HCT116 (cell line): ENCODE measurements around the gene SPATS2L. TPM values are rescaled to one million over a fixed set of nuclear protein-coding genes. Genes with fewer than 3 reads are reported as not detected.

Source experiments
- ATAC-seq: fragments of 200-7000 bp; cut with Tn5 transposase; 2 replicates; pipeline ENCODE4 v1.9.1; 2020; ENCODE audit warnings: mild to moderate bottlenecking, moderate library complexity
- BruUV-seq: library from RNA; stranded (reverse); fragments of 400-500 nt; replicated peaks from 2 replicates; lab custom pipeline; 2021; lab: Mats Ljungman, UMichigan
- CTCF ChIA-PET: fragments of 300-600 bp; sonication (Branson Sonifier 250); formaldehyde crosslinking; loops from one replicate; lab custom pipeline; 2021; ENCODE audit warnings: antibody characterized with exemption; lab: Charles Lee
- POLR2A ChIA-PET: fragments of 300-600, 350-600 bp; sonication (Branson Sonifier 250); formaldehyde crosslinking; loops from one replicate; lab custom pipeline; 2021; ENCODE audit warnings: antibody characterized with exemption; lab: Charles Lee
- RAD21 ChIA-PET, 2 experiments: fragments of 300-600 bp; sonication (Branson Sonifier 250); formaldehyde crosslinking; loops; one replicate each; lab custom pipeline; 2023; ENCODE audit warnings: low total read pairs in 2 of 2; ENCODE audit not compliant: uncharacterized antibody in 2 of 2, unreplicated experiment in 2 of 2, low non-redundant PET in 1 of 2; lab: Charles Lee
- DNase-seq: peaks from one replicate; pipeline ENCODE4 v3.0.0-alpha.2; 2010; ENCODE audit warnings: low read depth, low spot score
- H2AFZ ChIP-seq: fragments of 200-600 bp; shearing (Covaris generic), sonication (generic); 2 replicates; pipeline ENCODE4 v1.6.1; 2017; ENCODE audit warnings: low read depth, mixed run types, mixed read lengths, antibody characterized with exemption, low read length; ENCODE audit not compliant: poor library complexity, severe bottlenecking
- H3K27ac ChIP-seq: 2 replicates; pipeline ENCODE4 v1.5.1; 2012; ENCODE audit warnings: low read depth, low read length
- H3K27me3 ChIP-seq: fragments of 200-600 bp; sonication (generic); 2 replicates; pipeline ENCODE4 v1.6.1; 2016; ENCODE audit warnings: mixed run types, low read length, mixed read lengths; ENCODE audit not compliant: insufficient read depth
- H3K36me3 ChIP-seq, 2 experiments: fragments of 200-500 bp in 1 of 2; fragments of 200-600 bp in 1 of 2; sonication (Bioruptor generic) in 1 of 2; sonication (generic) in 1 of 2; 2 replicates each; pipeline versions ENCODE4 v1.5.1 to v1.6.1; 2014 to 2016; ENCODE audit warnings: low read length in 2 of 2, inconsistent platforms in 1 of 2, mixed read lengths in 1 of 2, mixed run types in 1 of 2; ENCODE audit not compliant: insufficient read depth in 2 of 2, control insufficient read depth in 1 of 2
- H3K4me1 ChIP-seq, 2 experiments: fragments of 200-600 bp in 1 of 2; sonication (generic) in 1 of 2; 2 replicates each; pipeline versions ENCODE4 v1.5.1 to v1.6.1; 2012 to 2017; ENCODE audit warnings: low read length in 2 of 2, inconsistent platforms in 1 of 2, mild to moderate bottlenecking in 1 of 2, mixed read lengths in 1 of 2, mixed run types in 1 of 2, moderate library complexity in 1 of 2; ENCODE audit not compliant: insufficient read depth in 2 of 2, control insufficient read depth in 1 of 2
- H3K4me2 ChIP-seq: fragments of 200-600 bp; sonication (generic); 2 replicates; pipeline ENCODE4 v1.6.1; 2017; ENCODE audit warnings: mixed run types, low read length, mixed read lengths
- H3K4me3 ChIP-seq, 2 experiments: fragments of 200-600 bp in 1 of 2; sonication (generic) in 1 of 2; replicated peaks in 1 of 2; 2 replicates each; pipeline ENCODE4 v1.5.1; 2011 to 2016; ENCODE audit warnings: low read length in 2 of 2, control low read depth in 1 of 2, low read depth in 1 of 2, mild to moderate bottlenecking in 1 of 2, mixed read lengths in 1 of 2, mixed run types in 1 of 2
- H3K79me2 ChIP-seq: fragments of 200-600 bp; sonication (generic); 2 replicates; pipeline ENCODE4 v1.6.1; 2017; ENCODE audit warnings: mild to moderate bottlenecking, mixed run types, low read length, moderate library complexity, mixed read lengths; ENCODE audit not compliant: insufficient read depth
- H3K9ac ChIP-seq: fragments of 200-600 bp; sonication (generic); 2 replicates; pipeline ENCODE4 v1.6.1; 2016; ENCODE audit warnings: low read length, mixed read lengths
- H3K9me2 ChIP-seq: fragments of 200-600 bp; sonication (generic), shearing (Covaris generic); 2 replicates; pipeline ENCODE4 v1.6.1; 2017; ENCODE audit warnings: mixed run types, mild to moderate bottlenecking, moderate library complexity; ENCODE audit not compliant: insufficient read depth
- H3K9me3 ChIP-seq, 2 experiments: fragments of 200-500 bp in 1 of 2; fragments of 200-600 bp in 1 of 2; sonication (Bioruptor generic) in 1 of 2; sonication (generic) in 1 of 2; 2 replicates each; pipeline ENCODE4 v1.6.1; 2014 to 2017; ENCODE audit warnings: low read length in 2 of 2, mixed read lengths in 2 of 2, inconsistent platforms in 1 of 2, low read depth in 1 of 2, mild to moderate bottlenecking in 1 of 2, mixed run types in 1 of 2, moderate library complexity in 1 of 2; ENCODE audit not compliant: control insufficient read depth in 1 of 2, insufficient read depth in 1 of 2
- H4K20me1 ChIP-seq: fragments of 200-600 bp; sonication (generic), shearing (Covaris generic); 2 replicates; pipeline ENCODE4 v1.6.1; 2017; ENCODE audit warnings: mixed run types, mild to moderate bottlenecking, moderate library complexity; ENCODE audit not compliant: insufficient read depth
- CEBPB ChIP-seq: IDR thresholded peaks from 2 replicates; pipeline ENCODE4 v1.6.1; 2012; ENCODE audit warnings: low read depth
- ELF1 ChIP-seq: IDR thresholded peaks from 2 replicates; pipeline ENCODE4 v1.6.1; 2012; ENCODE audit warnings: low read depth, borderline replicate concordance
- FOSL1 ChIP-seq: IDR thresholded peaks from 2 replicates; pipeline ENCODE4 v1.6.1; 2012; ENCODE audit warnings: low read depth
- JUND ChIP-seq: IDR thresholded peaks from 2 replicates; pipeline ENCODE4 v1.6.1; 2012
- MAX ChIP-seq: IDR thresholded peaks from 2 replicates; pipeline ENCODE4 v1.6.1; 2012
- POLR2A ChIP-seq: IDR thresholded peaks from 2 replicates; pipeline ENCODE4 v1.7.0; 2011; ENCODE audit warnings: borderline replicate concordance; ENCODE audit not compliant: insufficient read depth, insufficient read length; ENCODE audit errors: extremely low read depth
- POLR2AphosphoS5 ChIP-seq: IDR thresholded peaks from 2 replicates; pipeline ENCODE4 v1.6.1; 2011; ENCODE audit warnings: mild to moderate bottlenecking, low read depth, low read length, moderate library complexity
- REST ChIP-seq: IDR thresholded peaks from 2 replicates; pipeline ENCODE4 v1.6.1; 2012; ENCODE audit warnings: low read depth
- SIN3A ChIP-seq: IDR thresholded peaks from 2 replicates; pipeline ENCODE4 v1.6.1; 2012; ENCODE audit warnings: low read depth
- SP1 ChIP-seq: IDR thresholded peaks from 2 replicates; pipeline ENCODE4 v1.6.1; 2012; ENCODE audit warnings: low read depth
- TCF7L2 ChIP-seq: IDR thresholded peaks from 2 replicates; pipeline ENCODE4 v1.7.0; 2011; ENCODE audit warnings: borderline replicate concordance, inconsistent platforms; ENCODE audit not compliant: insufficient read depth, insufficient read length; ENCODE audit errors: extremely low read depth
- YY1 ChIP-seq: IDR thresholded peaks from 2 replicates; pipeline ENCODE4 v1.6.1; 2011; ENCODE audit warnings: low read length, low read depth, moderate library complexity, mild to moderate bottlenecking; ENCODE audit not compliant: insufficient replicate concordance; ENCODE audit errors: extremely low read depth
- ZFX ChIP-seq: fragments of 450-650 bp; IDR thresholded peaks from 2 replicates; pipeline ENCODE4 v1.6.1; 2017
- intact Hi-C: fragments of 100-400 bp; cut with micrococcal nuclease; formaldehyde crosslinking; loops from 2 replicates; pipeline ENCODE4 v1.10.0; 2022
- total RNA-seq: library from RNA; stranded (reverse); gene quantifications from one replicate; pipeline ENCODE4 v1.2.1, GENCODE V29; 2021; ENCODE audit not compliant: unreplicated experiment

The SPATS2L gene
- total RNA-seq, 1 experiment from 2014 or later, result 87.1 TPM

DNA sequence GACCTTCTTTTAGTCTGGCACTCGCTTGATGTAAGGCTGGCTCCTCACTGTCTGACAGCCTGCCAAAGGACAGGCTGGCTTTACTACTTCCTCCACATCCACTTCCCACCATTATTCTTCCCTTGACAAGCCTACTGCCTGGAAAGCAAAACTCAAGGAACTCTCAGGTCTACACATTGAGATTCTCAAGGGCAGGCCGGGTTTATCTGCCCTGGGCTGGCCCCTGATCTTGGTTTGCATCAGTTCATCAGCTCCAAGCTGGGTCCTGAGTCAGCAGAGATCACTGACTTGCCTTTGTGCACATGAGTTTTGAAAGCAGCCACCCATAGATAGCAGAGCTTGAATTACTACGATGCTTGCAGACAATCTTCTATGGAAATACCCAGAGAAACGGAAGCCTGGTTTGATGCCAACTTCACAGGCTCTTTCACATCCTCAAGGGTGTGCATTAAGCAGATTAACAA lies 149.5 kb downstream of the SPATS2L start:
- ChIA-PET RAD21 (no interaction called here), CTCF (no interaction called here), POLR2A (no interaction called here)
- no peaks in the 10 kb centered on the region for H3K27me3 ChIP-seq
- H3K9ac ChIP-seq, result no peak overlapping the region
- no peaks in the 10 kb centered on the region for H3K79me2 ChIP-seq
- H3K36me3 ChIP-seq, result 0 out of 4 replicates have a peak, but pooled peaks cover 0 to 4% of the 10 kb centered on the region in 2 experiments
- no peak overlapping the region for H3K4me3 ChIP-seq
- H3K4me2 ChIP-seq, result peak overlapping the region; percentile 44
- H2AFZ ChIP-seq, result no peak overlapping the region
- BruUV-seq, result no TSS peak
- no peak; the same call in 1 of the 2 replicates for ATAC-seq
- H3K27ac ChIP-seq, result no peak overlapping the region
- peaks cover 10 to 21% of the 10 kb centered on the region in 2 experiments for H3K4me1 ChIP-seq
- TF ChIP-seq FOSL1 (no peak), JUND (no peak), CEBPB (no peak), TCF7L2 (no peak), YY1 (no peak), SP1 (no peak), ZFX (no peak), MAX (no peak), POLR2AphosphoS5 (no peak), SIN3A (no peak), POLR2A (no peak), REST (no peak), ELF1 (no peak)
- intact Hi-C loops, result no loop called here
- H3K9me2 ChIP-seq, result no peaks in the 10 kb centered on the region
- no peaks in the 10 kb centered on the region for H4K20me1 ChIP-seq
- no peak for DNase-seq
- no peaks in the 10 kb centered on the region for H3K9me3 ChIP-seq
